ENCODE results near the gene CIAO1.
A peak's percentile ranks its signal among the peaks of the same experiment; 100 is the strongest.

CIAO1 gene

GRCh38 chr2:96265349-96265839 lies 631 bp upstream of the CIAO1 start:
- peak overlapping the region; percentile 84 for H3K27ac ChIP-seq
- TF ChIP-seq, protein P1, sequence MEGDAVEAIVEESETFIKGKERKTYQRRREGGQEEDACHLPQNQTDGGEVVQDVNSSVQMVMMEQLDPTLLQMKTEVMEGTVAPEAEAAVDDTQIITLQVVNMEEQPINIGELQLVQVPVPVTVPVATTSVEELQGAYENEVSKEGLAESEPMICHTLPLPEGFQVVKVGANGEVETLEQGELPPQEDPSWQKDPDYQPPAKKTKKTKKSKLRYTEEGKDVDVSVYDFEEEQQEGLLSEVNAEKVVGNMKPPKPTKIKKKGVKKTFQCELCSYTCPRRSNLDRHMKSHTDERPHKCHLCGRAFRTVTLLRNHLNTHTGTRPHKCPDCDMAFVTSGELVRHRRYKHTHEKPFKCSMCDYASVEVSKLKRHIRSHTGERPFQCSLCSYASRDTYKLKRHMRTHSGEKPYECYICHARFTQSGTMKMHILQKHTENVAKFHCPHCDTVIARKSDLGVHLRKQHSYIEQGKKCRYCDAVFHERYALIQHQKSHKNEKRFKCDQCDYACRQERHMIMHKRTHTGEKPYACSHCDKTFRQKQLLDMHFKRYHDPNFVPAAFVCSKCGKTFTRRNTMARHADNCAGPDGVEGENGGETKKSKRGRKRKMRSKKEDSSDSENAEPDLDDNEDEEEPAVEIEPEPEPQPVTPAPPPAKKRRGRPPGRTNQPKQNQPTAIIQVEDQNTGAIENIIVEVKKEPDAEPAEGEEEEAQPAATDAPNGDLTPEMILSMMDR (IDR thresholded peaks at IDR 0.05) = no peak; the same call in 1 of the 2 replicates
- no peak for TF ChIP-seq ZFX (IDR thresholded peaks at IDR 0.05; ENCODE audit: borderline replicate concordance)

GRCh38 chr2:96267159-96267971 lies 1.3 kb downstream of the CIAO1 start:
- peak overlapping the region; percentile 84 for H3K27ac ChIP-seq
- TF ChIP-seq ZFX (IDR thresholded peaks at IDR 0.05; ENCODE audit: borderline replicate concordance) = no peak
- TF ChIP-seq, protein P1 (IDR thresholded peaks at IDR 0.05) = peak; percentile 47

- 0 out of 2 replicates have a peak overlapping the region, but pooled peaks have one; percentile 25 for H3K27ac ChIP-seq
- TF ChIP-seq ZFX (IDR thresholded peaks at IDR 0.05; ENCODE audit: borderline replicate concordance) = no peak
- TF ChIP-seq, protein P1 (IDR thresholded peaks at IDR 0.05) = no peak
Measured at GRCh38 chr2:96271995-96272394, 6.0 kb downstream of the CIAO1 start.

DNA sequence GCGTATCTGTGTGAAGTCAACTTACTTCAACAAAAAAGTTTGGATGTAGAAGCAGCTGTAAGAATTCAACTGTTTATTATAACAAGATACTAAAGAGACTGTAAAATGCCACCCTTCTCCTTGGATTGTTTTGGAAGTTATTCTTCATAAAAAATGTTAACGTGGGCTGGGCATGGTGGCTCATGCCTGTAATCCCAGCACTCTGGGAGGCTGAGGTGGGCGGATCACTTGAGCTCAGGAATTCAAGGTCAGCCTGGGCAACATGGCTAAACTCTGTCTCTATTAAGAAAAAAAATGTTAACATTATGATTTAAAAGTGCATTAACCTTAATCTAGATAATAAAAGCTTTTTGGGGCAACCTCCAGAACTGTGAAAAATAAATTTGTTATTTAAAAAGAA lies 7.7 kb downstream of the CIAO1 start:
- H3K27ac ChIP-seq = peak overlapping the region; percentile 26; the same call in 1 of the 2 replicates
- TF ChIP-seq, protein P1 (IDR thresholded peaks at IDR 0.05) = no peak
- TF ChIP-seq ZFX (IDR thresholded peaks at IDR 0.05; ENCODE audit: borderline replicate concordance) = no peak

DNA sequence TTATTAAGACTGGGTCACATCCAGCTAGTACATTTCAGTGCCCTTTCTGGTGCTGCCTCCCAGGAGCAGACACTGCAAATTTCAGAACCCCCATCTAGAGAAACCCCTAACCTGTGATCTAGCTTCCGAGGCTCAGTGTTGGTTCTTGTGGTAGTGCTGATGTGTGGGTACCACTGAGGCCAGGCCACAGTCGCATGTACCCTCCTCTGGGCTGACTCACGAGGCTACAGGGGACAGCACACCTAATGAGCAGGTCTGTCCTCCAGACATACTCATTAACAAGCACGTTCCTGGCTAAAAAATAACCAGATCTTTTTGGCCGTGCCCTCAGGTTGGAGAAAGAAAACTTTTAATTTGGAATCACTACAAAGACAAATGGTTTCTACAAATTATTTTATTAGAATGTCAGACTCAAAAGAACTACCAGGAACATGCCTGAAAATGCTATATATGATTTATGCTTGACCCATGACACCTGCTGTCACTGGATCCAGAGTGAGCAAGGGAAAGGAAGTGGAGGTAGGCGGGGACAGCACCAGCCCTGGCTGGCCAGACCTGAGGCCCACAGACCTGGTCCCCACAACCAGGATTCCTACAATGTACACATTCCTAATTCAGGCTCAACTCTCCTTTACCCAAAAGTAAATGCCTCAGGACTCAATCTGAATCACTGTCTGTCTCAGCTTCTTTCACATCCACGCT lies 8.5 kb downstream of the CIAO1 start:
- TF ChIP-seq ZFX (IDR thresholded peaks at IDR 0.05; ENCODE audit: borderline replicate concordance) = no peak
- TF ChIP-seq, protein P1 (IDR thresholded peaks at IDR 0.05) = no peak
- H3K27ac ChIP-seq = peak overlapping the region; percentile 26; the same call in 1 of the 2 replicates

DNA sequence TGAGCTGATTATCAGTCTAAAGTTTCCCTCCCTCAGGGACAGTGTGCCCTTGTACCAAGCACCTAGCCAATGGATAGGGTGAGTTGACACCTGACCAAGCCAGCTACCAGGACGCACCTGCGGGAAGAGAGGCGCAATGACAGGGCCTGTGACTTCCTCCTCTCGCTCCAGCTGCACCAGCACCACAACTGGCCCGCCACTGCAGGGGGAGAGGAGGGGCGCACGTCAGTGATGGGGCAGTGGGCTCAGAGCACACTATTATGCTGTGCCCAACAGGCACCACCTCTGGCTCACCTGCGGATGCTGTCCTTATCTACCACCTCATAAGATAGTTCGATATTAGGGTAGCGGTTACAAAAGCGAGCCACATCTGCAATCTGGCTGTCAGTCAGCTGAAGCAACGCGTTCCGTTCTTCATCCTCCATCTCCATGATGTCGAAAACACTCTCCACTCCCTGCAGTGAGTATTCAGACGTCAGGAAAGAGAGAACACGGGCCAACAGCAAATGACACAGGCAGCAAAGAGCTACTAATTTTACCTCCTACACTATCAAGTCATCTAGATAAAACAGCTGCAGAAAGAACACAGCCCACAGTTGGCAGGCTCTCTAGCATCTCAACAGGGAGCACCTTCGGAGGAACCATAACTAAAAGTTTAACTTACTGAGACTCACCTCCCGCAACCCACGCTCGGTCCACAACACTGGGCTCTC lies 10.9 kb downstream of the CIAO1 start:
- TF ChIP-seq, protein P1 (IDR thresholded peaks at IDR 0.05) = no peak
- TF ChIP-seq ZFX (IDR thresholded peaks at IDR 0.05; ENCODE audit: borderline replicate concordance) = no peak
- no peak overlapping the region for H3K27ac ChIP-seq
